ENCODE measurements around the gene POP5.

DNA sequence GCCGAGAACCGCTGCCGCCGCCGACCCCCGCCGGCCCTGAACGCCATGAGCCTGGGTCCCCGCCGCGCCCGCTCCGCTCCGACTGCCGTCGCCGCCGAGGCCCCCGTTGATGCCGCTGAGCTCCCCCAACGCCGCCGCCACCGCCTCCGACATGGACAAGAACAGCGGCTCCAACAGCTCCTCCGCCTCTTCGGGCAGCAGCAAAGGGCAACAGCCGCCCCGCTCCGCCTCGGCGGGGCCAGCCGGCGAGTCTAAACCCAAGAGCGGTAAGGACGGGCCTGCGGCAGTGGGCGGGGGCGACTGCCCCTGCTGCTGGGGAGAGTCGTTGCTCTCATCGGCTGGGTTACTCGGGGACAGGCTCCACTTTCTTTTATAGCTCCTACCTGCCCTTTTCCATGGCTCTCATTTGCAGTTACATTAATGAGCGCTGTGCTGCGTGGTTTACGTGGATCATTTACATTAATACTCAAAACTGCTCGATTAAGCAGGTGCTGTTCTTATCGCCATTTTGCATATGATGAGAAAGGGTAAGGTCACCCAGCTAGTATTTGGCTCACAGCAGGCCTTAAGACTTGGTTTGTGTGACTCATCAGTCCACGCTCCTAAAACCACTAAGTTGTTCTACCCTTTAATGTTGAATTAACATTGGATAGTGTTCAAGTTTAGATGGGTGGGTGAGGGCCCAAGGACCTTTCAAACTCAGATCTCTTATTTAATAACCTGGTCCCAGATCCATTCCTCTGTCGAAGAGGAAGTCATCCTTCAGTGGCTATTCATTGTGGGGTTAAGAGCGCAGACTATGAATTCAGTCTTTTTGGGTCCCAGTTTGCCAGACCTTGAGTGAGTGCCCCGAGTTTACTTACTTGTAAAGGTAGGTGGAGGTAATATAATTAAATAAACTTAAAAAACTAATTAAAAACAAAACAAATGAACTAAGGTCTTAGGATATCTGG is 46.2 kb downstream of the POP5 start:
- TF ChIP-seq, protein P1, sequence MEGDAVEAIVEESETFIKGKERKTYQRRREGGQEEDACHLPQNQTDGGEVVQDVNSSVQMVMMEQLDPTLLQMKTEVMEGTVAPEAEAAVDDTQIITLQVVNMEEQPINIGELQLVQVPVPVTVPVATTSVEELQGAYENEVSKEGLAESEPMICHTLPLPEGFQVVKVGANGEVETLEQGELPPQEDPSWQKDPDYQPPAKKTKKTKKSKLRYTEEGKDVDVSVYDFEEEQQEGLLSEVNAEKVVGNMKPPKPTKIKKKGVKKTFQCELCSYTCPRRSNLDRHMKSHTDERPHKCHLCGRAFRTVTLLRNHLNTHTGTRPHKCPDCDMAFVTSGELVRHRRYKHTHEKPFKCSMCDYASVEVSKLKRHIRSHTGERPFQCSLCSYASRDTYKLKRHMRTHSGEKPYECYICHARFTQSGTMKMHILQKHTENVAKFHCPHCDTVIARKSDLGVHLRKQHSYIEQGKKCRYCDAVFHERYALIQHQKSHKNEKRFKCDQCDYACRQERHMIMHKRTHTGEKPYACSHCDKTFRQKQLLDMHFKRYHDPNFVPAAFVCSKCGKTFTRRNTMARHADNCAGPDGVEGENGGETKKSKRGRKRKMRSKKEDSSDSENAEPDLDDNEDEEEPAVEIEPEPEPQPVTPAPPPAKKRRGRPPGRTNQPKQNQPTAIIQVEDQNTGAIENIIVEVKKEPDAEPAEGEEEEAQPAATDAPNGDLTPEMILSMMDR (IDR thresholded peaks at IDR 0.05): no peak
- TF ChIP-seq POLR2A (IDR thresholded peaks at IDR 0.05): no peak

Data from thyroid gland (tissue), 4 donors.